Activated CD4-positive, alpha-beta T cell treated with anti-CD3 and anti-CD28 coated beads for 36 hours (primary cell): ENCODE results near the gene ALK. TPM values are rescaled to one million over a fixed set of nuclear protein-coding genes. Genes with fewer than 3 reads are reported as not detected.

ENCODE experiments used
- ATAC-seq: fragments of 200-7000 bp; cut with Tn5 transposase; one replicate; pipeline ENCODE4 v1.10.0; 2021; ENCODE audit warnings: mild to moderate bottlenecking, moderate library complexity
- CTCF ChIA-PET: fragments of 350-600 bp; sonication (Branson Sonifier 250); formaldehyde crosslinking; loops from one replicate; lab custom pipeline; 2021; ENCODE audit warnings: antibody characterized with exemption; lab: Charles Lee
- POLR2A ChIA-PET: fragments of 350-600 bp; sonication (Branson Sonifier 250); formaldehyde crosslinking; loops from one replicate; lab custom pipeline; 2021; ENCODE audit warnings: antibody characterized with exemption, inconsistent platforms; lab: Charles Lee
- DNase-seq: peaks from one replicate; pipeline ENCODE4 v3.0.0-alpha.2; 2020
- H3K27ac Mint-ChIP-seq: one replicate; pipeline ENCODE4 v1.8.0; 2021; ENCODE audit warnings: mixed read lengths
- H3K27me3 Mint-ChIP-seq: one replicate; pipeline ENCODE4 v1.8.0; 2021; ENCODE audit warnings: mixed read lengths
- H3K36me3 Mint-ChIP-seq: one replicate; pipeline ENCODE4 v1.8.0; 2021; ENCODE audit warnings: low read depth, mixed read lengths
- H3K4me1 Mint-ChIP-seq: one replicate; pipeline ENCODE4 v1.8.0; 2021; ENCODE audit warnings: mixed read lengths
- H3K4me3 Mint-ChIP-seq: one replicate; pipeline ENCODE4 v1.8.0; 2021; ENCODE audit warnings: mild to moderate bottlenecking, moderate library complexity, mixed read lengths
- H3K9me3 Mint-ChIP-seq: one replicate; pipeline ENCODE4 v1.8.0; 2021; ENCODE audit warnings: low read depth, mixed read lengths
- intact Hi-C, 2 experiments: fragments of 100-400 bp; cut with DNase I in 1 of 2; cut with micrococcal nuclease in 1 of 2; formaldehyde crosslinking; loops; one replicate each; pipeline versions ENCODE4 v1.14.2 to v1.15.1; 2022 to 2024; cut with DNase I, micrococcal nuclease
- total RNA-seq, 2 experiments: library from RNA; stranded (reverse); gene quantifications; one replicate each; pipeline ENCODE4 v1.2.3, GENCODE V29; 2021

ALK gene
- total RNA-seq, 2 experiments from 2014 or later = not detected

GRCh38 chr2:29443151-29443550, 478.2 kb downstream of the ALK start:
- no peaks in the 10 kb centered on the region for H3K4me1 Mint-ChIP-seq
- H3K4me3 Mint-ChIP-seq = no peak overlapping the region
- H3K27me3 Mint-ChIP-seq = peaks cover 4% of the 10 kb centered on the region
- H3K36me3 Mint-ChIP-seq = no peaks in the 10 kb centered on the region
- CTCF ChIA-PET = no interaction called here
- ATAC-seq = no peak
- H3K9me3 Mint-ChIP-seq = no peaks in the 10 kb centered on the region
- H3K27ac Mint-ChIP-seq = no peak overlapping the region
- POLR2A ChIA-PET = no interaction called here
- intact Hi-C loops = no loop called here
- DNase-seq = no peak

- peaks cover 4% of the 10 kb centered on the region for H3K27me3 Mint-ChIP-seq
- H3K9me3 Mint-ChIP-seq = no peaks in the 10 kb centered on the region
- H3K4me3 Mint-ChIP-seq = no peak overlapping the region
- DNase-seq = no peak
- CTCF ChIA-PET = no interaction called here
- intact Hi-C loops = no loop called here
- no peaks in the 10 kb centered on the region for H3K36me3 Mint-ChIP-seq
- no peak overlapping the region for H3K27ac Mint-ChIP-seq
- ATAC-seq = no peak
- no peaks in the 10 kb centered on the region for H3K4me1 Mint-ChIP-seq
- POLR2A ChIA-PET = no interaction called here
Observed at GRCh38 chr2:29440921-29441623, 480.3 kb downstream of the ALK start.

DNA sequence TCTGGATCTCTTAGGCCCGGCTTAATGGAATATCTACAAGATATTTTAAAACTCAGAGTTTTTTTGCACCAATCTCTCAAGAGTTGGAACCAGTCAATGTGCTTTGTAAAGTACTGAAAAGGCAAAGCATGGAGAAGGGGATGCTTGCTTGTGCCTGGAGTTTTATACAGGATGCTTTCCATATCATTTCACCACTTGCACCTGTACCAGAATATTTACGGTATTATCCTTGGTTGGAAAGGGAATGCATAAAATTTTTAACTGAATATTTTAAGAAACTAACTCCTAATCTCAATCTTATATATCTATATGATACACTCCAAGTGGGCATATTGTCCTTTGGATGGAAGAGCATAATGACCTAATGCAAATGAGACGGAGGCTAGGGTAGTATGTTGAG, 487.5 kb downstream of the ALK start:
- POLR2A ChIA-PET = no interaction called here
- peaks cover 4% of the 10 kb centered on the region for H3K27me3 Mint-ChIP-seq
- intact Hi-C loops = no loop called here
- H3K9me3 Mint-ChIP-seq = no peaks in the 10 kb centered on the region
- no peak overlapping the region for H3K27ac Mint-ChIP-seq
- no peak overlapping the region for H3K4me3 Mint-ChIP-seq
- H3K4me1 Mint-ChIP-seq = no peaks in the 10 kb centered on the region
- no peaks in the 10 kb centered on the region for H3K36me3 Mint-ChIP-seq
- DNase-seq (no peak), ATAC-seq (no peak)
- CTCF ChIA-PET = no interaction called here

- ChIA-PET POLR2A (no interaction called here), CTCF (no interaction called here)
- H3K36me3 Mint-ChIP-seq = no peaks in the 10 kb centered on the region
- intact Hi-C loops = no loop called here
- H3K4me3 Mint-ChIP-seq = no peak overlapping the region
- DNase-seq (no peak), ATAC-seq (no peak)
- H3K9me3 Mint-ChIP-seq = no peaks in the 10 kb centered on the region
- H3K4me1 Mint-ChIP-seq = no peaks in the 10 kb centered on the region
- H3K27me3 Mint-ChIP-seq = peaks cover 4% of the 10 kb centered on the region
- H3K27ac Mint-ChIP-seq = no peak overlapping the region
Observed at GRCh38 chr2:29433128-29433527, 488.3 kb downstream of the ALK start.

- no peak for DNase-seq
- H3K27ac Mint-ChIP-seq = no peak overlapping the region
- no peak for ATAC-seq
- H3K36me3 Mint-ChIP-seq = no peaks in the 10 kb centered on the region
- H3K4me3 Mint-ChIP-seq = no peak overlapping the region
- CTCF ChIA-PET = no interaction called here
- intact Hi-C loops = no loop called here
- H3K9me3 Mint-ChIP-seq = no peaks in the 10 kb centered on the region
- H3K27me3 Mint-ChIP-seq = peaks cover 4% of the 10 kb centered on the region
- no peaks in the 10 kb centered on the region for H3K4me1 Mint-ChIP-seq
- POLR2A ChIA-PET = no interaction called here
Observed at GRCh38 chr2:29431485-29431884, 489.9 kb downstream of the ALK start.

DNA sequence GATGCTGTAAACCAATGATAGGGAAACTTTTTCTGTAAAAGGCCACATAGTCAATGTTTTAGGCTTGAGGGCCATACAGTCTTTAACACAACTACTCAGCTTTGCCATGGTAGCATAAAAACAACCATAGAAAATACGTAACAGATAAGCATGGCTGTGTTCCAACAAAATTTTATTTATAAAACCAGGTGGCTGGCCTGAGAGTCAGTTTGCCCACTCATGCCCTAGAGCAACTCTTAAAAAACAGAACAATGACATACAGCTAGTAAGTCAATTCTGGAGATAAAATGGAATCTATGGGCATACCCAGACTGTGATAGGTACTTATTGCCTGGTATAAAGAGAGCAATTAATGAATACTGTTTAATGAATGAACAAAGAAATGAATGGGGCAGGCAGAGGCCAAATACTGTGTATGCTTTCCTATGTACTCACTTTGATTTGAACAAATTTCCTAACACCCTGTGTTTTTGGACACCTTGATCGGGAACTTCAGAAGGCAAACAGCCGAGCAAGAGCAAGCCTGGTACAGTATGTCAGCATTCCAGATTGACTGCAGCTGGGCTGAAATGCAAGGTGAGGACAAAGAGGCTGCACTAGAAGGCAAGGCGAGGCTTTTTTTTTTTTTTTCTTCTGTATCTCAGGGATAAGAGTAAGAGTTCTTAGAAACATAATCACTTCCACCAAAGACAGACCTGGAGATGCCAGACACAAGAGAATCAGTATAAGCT, 490.8 kb downstream of the ALK start:
- no peak overlapping the region for H3K27ac Mint-ChIP-seq
- intact Hi-C loops = no loop called here
- H3K9me3 Mint-ChIP-seq = no peaks in the 10 kb centered on the region
- no peak for ATAC-seq
- H3K27me3 Mint-ChIP-seq = peaks cover 3% of the 10 kb centered on the region
- no peak for DNase-seq
- H3K36me3 Mint-ChIP-seq = no peaks in the 10 kb centered on the region
- H3K4me1 Mint-ChIP-seq = no peaks in the 10 kb centered on the region
- POLR2A ChIA-PET = no interaction called here
- CTCF ChIA-PET = no interaction called here
- no peak overlapping the region for H3K4me3 Mint-ChIP-seq

DNA sequence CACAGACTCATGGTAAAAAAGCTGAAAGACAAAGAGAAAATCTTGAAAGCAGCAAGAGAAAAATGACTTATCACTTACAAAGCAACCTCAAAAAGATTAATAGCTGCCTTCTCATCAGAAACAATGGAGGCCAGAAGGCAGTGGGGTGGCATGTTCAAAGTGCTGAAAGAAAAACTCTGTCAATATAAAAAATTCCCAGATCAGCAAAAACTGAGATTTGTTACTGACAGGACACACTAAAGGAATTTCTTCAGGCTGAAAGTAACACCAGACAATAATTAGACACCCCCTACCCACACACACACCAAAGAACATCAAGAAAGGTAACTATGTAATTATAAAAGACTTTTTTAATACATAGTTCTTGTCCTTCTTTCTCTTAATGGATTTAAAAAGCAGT, 495.0 kb downstream of the ALK start:
- Mint-ChIP-seq H3K27ac (no peak overlapping the region), H3K36me3 (no peaks in the 10 kb centered on the region), H3K4me1 (no peaks in the 10 kb centered on the region), H3K9me3 (no peaks in the 10 kb centered on the region), H3K27me3 (peaks cover 10% of the 10 kb centered on the region), H3K4me3 (no peak overlapping the region)
- intact Hi-C loops = no loop called here
- CTCF ChIA-PET = no interaction called here
- POLR2A ChIA-PET = interaction anchor here (0.6 kb wide), 1 partner anchor 91 kb away, joined by 4 read pairs; no protein-coding TSS in a partner anchor
- DNase-seq (no peak), ATAC-seq (no peak)

GRCh38 chr2:29425866-29426265, 495.5 kb downstream of the ALK start:
- no peaks in the 10 kb centered on the region for H3K9me3 Mint-ChIP-seq
- peaks cover 10% of the 10 kb centered on the region for H3K27me3 Mint-ChIP-seq
- ChIA-PET POLR2A (interaction anchor here (0.6 kb wide), 1 partner anchor 91 kb away, joined by 4 read pairs; no protein-coding TSS in a partner anchor), CTCF (no interaction called here)
- no peak overlapping the region for H3K4me3 Mint-ChIP-seq
- no peaks in the 10 kb centered on the region for H3K36me3 Mint-ChIP-seq
- DNase-seq = no peak
- no peak overlapping the region for H3K27ac Mint-ChIP-seq
- intact Hi-C loops = no loop called here
- H3K4me1 Mint-ChIP-seq = no peaks in the 10 kb centered on the region
- ATAC-seq = no peak

GRCh38 chr2:29423061-29423666, 498.2 kb downstream of the ALK start:
- ChIA-PET POLR2A (no interaction called here), CTCF (no interaction called here)
- no peak overlapping the region for H3K4me3 Mint-ChIP-seq
- DNase-seq (no peak), ATAC-seq (no peak)
- peaks cover 14% of the 10 kb centered on the region for H3K27me3 Mint-ChIP-seq
- no peaks in the 10 kb centered on the region for H3K9me3 Mint-ChIP-seq
- intact Hi-C loops = no loop called here
- no peak overlapping the region for H3K27ac Mint-ChIP-seq
- H3K36me3 Mint-ChIP-seq = no peaks in the 10 kb centered on the region
- no peaks in the 10 kb centered on the region for H3K4me1 Mint-ChIP-seq

GRCh38 chr2:29420999-29421782, 500.2 kb downstream of the ALK start:
- H3K36me3 Mint-ChIP-seq = no peaks in the 10 kb centered on the region
- ChIA-PET CTCF (no interaction called here), POLR2A (no interaction called here)
- intact Hi-C loops = no loop called here
- H3K4me1 Mint-ChIP-seq = no peaks in the 10 kb centered on the region
- ATAC-seq (no peak), DNase-seq (no peak)
- H3K4me3 Mint-ChIP-seq = no peak overlapping the region
- H3K9me3 Mint-ChIP-seq = no peaks in the 10 kb centered on the region
- H3K27me3 Mint-ChIP-seq = peaks cover 15% of the 10 kb centered on the region
- no peak overlapping the region for H3K27ac Mint-ChIP-seq

DNA sequence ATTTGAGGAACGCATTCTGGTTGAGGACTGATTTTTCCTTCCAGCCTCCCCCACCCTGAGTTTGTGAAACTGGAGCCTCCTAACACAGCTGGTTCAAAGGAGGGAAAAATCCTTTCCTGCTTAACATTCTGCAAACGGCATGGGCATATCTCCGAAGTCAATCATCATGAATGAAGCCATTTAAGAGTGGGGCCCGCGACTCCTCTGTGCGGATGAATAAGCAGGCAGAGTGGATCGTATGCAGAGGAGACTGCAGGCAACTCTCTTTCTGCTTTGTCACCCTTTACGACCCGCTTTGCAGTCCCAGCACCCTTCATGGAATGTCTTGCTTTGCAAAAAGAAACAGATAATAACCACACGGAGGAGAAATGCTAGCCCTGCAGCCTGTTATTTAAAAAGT, 500.9 kb downstream of the ALK start:
- DNase-seq (no peak), ATAC-seq (no peak)
- intact Hi-C loops = no loop called here
- Mint-ChIP-seq H3K4me3 (no peak overlapping the region), H3K27me3 (peaks cover 14% of the 10 kb centered on the region), H3K4me1 (no peaks in the 10 kb centered on the region), H3K9me3 (no peaks in the 10 kb centered on the region), H3K27ac (no peak overlapping the region), H3K36me3 (no peaks in the 10 kb centered on the region)
- CTCF ChIA-PET = interaction anchor here (0.7 kb wide), 1 partner anchor 29 kb away, joined by 4 read pairs; no protein-coding TSS in a partner anchor
- POLR2A ChIA-PET = no interaction called here
